Germinal center (tissue), 1 donor: ENCODE measurements around the gene HNRNPU.
A peak's percentile ranks its signal among the peaks of the same experiment; 100 is the strongest.

Source experiments
- DNase-seq: peaks from one replicate; pipeline ENCODE4 v3.0.0; 2012; ENCODE audit warnings: mixed read lengths, low spot score

Gene HNRNPU

GRCh38 chr1:244862699-244863490, 1.4 kb downstream of the HNRNPU start:
- DNase-seq: peak; percentile 89

- no peak for DNase-seq
Observed at GRCh38 chr1:244862354-244862698, 2.0 kb downstream of the HNRNPU start.

GRCh38 chr1:244861683-244862082, 2.7 kb downstream of the HNRNPU start:
- no peak for DNase-seq

- DNase-seq: no peak
Observed at GRCh38 chr1:244860914-244861610, 3.3 kb downstream of the HNRNPU start.

- DNase-seq: no peak
Observed at GRCh38 chr1:244860078-244860477, 4.3 kb downstream of the HNRNPU start.

- DNase-seq: no peak
Observed at GRCh38 chr1:244858357-244858756, 6.0 kb downstream of the HNRNPU start.

- DNase-seq: no peak
Observed at GRCh38 chr1:244857761-244858160, 6.6 kb downstream of the HNRNPU start.

- no peak for DNase-seq
Observed at GRCh38 chr1:244854865-244855578, 9.3 kb downstream of the HNRNPU start.

GRCh38 chr1:244854166-244854565, 10.2 kb downstream of the HNRNPU start:
- DNase-seq: no peak

GRCh38 chr1:244852694-244853093, 11.6 kb downstream of the HNRNPU start:
- DNase-seq: no peak

- no peak for DNase-seq
Observed at GRCh38 chr1:244851546-244852231, 12.7 kb downstream of the HNRNPU start.

GRCh38 chr1:244850896-244851295, 13.4 kb downstream of the HNRNPU start:
- no peak for DNase-seq

- no peak for DNase-seq
Observed at GRCh38 chr1:244850099-244850852, 14.1 kb downstream of the HNRNPU start.

- no peak for DNase-seq
Observed at GRCh38 chr1:244849189-244849866, 15.0 kb downstream of the HNRNPU start.

- no peak for DNase-seq
Observed at GRCh38 chr1:244846653-244847052, 17.7 kb downstream of the HNRNPU start.

GRCh38 chr1:244844155-244845121, 19.9 kb downstream of the HNRNPU start:
- no peak for DNase-seq

GRCh38 chr1:244843148-244843978, 21.0 kb downstream of the HNRNPU start:
- no peak for DNase-seq

GRCh38 chr1:244841273-244841927, 22.9 kb downstream of the HNRNPU start:
- DNase-seq: no peak
